Activated B cell treated with CpG ODN at 0.5 μM for 24 hours (primary cell): ENCODE results near the gene MYOF. TPM values are rescaled to one million over a fixed set of nuclear protein-coding genes. Genes with fewer than 3 reads are reported as not detected.

Experiments used
- ATAC-seq: fragments of 200-7000 bp; cut with Tn5 transposase; one replicate; pipeline ENCODE4 v1.10.0; 2021; ENCODE audit warnings: low read depth, mild to moderate bottlenecking, moderate library complexity
- CTCF ChIA-PET: fragments of 350-600 bp; sonication (Branson Sonifier 250); formaldehyde crosslinking; loops from one replicate; lab custom pipeline; 2021; ENCODE audit warnings: antibody characterized with exemption; lab: Charles Lee
- POLR2A ChIA-PET: fragments of 350-600 bp; sonication (Branson Sonifier 250); formaldehyde crosslinking; loops from one replicate; lab custom pipeline; 2021; ENCODE audit warnings: antibody characterized with exemption; lab: Charles Lee
- DNase-seq: peaks from one replicate; pipeline ENCODE4 v3.0.0; 2022
- H3K27ac Mint-ChIP-seq: one replicate; pipeline ENCODE4 v1.8.0; 2020; ENCODE audit warnings: mixed read lengths
- H3K27me3 Mint-ChIP-seq: one replicate; pipeline ENCODE4 v1.8.0; 2021; ENCODE audit warnings: mixed read lengths
- H3K36me3 Mint-ChIP-seq: one replicate; pipeline ENCODE4 v1.8.0; 2021; ENCODE audit warnings: low read depth, mixed read lengths
- H3K4me1 Mint-ChIP-seq: one replicate; pipeline ENCODE4 v1.8.0; 2021; ENCODE audit warnings: mixed read lengths
- H3K4me3 Mint-ChIP-seq: one replicate; pipeline ENCODE4 v1.8.0; 2020; ENCODE audit warnings: mild to moderate bottlenecking, mixed read lengths
- H3K9me3 Mint-ChIP-seq: one replicate; pipeline ENCODE4 v1.8.0; 2020; ENCODE audit warnings: mixed read lengths
- intact Hi-C: fragments of 100-400 bp; cut with micrococcal nuclease; formaldehyde crosslinking; loops from one replicate; pipeline ENCODE4 v1.15.1; 2024
- total RNA-seq: library from RNA; stranded (reverse); gene quantifications from 2 replicates; pipeline ENCODE4 v1.2.3, GENCODE V29; 2022
- TF ChIP-seq, protein P1 (sequence below): fragments of 200-600 bp; IDR thresholded peaks from one replicate; pipeline ENCODE4 v1.8.0; 2022; ENCODE audit warnings: antibody characterized with exemption, mild to moderate bottlenecking

Gene MYOF
- total RNA-seq, 1 donor from 2014 or later, result 0.09 TPM

DNA sequence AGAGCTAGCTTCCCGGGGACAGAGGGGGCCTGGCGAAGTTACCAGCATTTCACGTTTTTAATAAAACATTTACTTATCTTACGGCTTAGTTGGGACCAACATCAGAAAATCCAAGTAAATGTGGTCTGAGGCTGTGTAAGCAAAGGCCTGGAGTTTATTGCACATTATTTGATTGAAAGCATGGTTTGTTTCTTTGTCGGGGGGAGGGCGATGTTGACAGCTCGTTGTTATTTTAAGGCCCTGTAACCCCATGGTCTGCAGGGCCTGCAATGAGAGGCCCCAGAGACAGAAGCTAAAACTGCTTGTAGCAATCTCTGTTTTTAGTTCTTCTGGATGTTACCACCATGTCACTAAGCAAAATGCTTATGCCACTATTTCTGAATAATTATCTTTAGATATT lies 88.9 kb downstream of the MYOF start:
- Mint-ChIP-seq H3K4me3 (no peak overlapping the region), H3K4me1 (peaks cover 14% of the 10 kb centered on the region), H3K36me3 (no peaks in the 10 kb centered on the region), H3K27ac (no peak overlapping the region), H3K9me3 (no peaks in the 10 kb centered on the region), H3K27me3 (no peaks in the 10 kb centered on the region)
- TF ChIP-seq, protein P1, sequence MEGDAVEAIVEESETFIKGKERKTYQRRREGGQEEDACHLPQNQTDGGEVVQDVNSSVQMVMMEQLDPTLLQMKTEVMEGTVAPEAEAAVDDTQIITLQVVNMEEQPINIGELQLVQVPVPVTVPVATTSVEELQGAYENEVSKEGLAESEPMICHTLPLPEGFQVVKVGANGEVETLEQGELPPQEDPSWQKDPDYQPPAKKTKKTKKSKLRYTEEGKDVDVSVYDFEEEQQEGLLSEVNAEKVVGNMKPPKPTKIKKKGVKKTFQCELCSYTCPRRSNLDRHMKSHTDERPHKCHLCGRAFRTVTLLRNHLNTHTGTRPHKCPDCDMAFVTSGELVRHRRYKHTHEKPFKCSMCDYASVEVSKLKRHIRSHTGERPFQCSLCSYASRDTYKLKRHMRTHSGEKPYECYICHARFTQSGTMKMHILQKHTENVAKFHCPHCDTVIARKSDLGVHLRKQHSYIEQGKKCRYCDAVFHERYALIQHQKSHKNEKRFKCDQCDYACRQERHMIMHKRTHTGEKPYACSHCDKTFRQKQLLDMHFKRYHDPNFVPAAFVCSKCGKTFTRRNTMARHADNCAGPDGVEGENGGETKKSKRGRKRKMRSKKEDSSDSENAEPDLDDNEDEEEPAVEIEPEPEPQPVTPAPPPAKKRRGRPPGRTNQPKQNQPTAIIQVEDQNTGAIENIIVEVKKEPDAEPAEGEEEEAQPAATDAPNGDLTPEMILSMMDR, result no peak
- intact Hi-C loops, result no loop called here
- ATAC-seq, result no peak
- ChIA-PET CTCF (interaction anchor here (1.0 kb wide), 1 partner anchor 17 kb away, joined by 4 read pairs; no protein-coding TSS in a partner anchor), POLR2A (no interaction called here)
- DNase-seq, result no peak

DNA sequence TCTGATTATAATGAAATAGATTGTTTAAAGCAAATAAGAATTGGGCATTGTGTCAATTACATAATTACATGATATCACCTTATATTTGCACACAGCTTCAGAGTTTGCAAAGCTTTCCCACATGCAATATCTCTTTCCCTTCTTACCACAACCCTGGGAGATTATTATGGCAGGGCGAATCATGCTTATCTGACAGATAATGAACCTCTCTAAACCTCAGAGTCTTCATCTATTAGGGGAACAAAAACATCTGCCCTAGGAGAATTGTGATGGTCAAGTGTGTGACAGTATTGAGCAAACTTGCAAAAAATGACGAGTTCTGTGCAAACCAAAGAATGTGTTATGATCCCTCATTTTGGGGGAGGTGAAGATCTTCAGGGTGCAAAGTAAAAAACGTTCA lies 90.0 kb downstream of the MYOF start:
- Mint-ChIP-seq H3K4me3 (no peak overlapping the region), H3K27ac (no peak overlapping the region), H3K9me3 (no peaks in the 10 kb centered on the region), H3K27me3 (no peaks in the 10 kb centered on the region), H3K36me3 (no peaks in the 10 kb centered on the region), H3K4me1 (peaks cover 16% of the 10 kb centered on the region)
- POLR2A ChIA-PET, result no interaction called here
- no peak for ATAC-seq
- no peak for DNase-seq
- TF ChIP-seq, protein P1, result no peak
- intact Hi-C loops, result no loop called here
- CTCF ChIA-PET, result no interaction called here

DNA sequence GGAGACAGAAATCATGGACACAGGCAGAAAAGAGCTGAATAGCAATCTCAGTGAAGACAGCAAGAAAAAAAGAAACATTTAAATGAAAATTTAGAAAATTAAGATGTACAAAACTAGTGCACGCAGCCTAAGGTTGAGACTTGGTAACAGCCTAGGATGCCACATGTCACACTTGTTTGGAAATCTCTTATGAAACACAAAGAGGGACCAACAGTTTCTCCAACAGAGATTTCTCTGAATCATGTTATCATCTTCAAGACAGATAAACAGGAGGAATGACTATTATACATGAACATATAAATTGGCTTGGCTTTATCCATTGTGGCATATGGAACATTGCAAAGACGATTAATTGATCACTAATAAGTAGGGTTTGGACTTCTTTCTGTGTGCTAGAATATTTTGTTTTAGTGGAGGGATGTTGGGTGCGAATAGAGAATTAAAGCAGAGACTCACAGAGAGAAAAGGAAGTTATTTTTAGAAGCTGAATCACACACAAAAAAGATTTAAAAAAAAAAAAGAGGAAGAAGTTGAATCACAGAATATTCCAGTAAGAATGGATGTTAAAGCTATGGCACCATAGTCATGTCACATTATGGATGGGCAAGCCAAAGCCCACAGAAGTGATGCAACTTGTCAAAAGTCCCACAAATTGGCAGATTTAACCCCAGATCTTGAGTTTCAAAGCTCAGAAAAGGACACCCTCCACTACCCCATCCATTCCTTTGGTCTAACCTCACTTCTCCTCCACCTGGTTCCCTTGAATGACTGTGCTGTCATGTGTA lies 91.6 kb downstream of the MYOF start:
- Mint-ChIP-seq H3K4me3 (no peak overlapping the region), H3K4me1 (peaks cover 24% of the 10 kb centered on the region), H3K27me3 (no peaks in the 10 kb centered on the region), H3K36me3 (no peaks in the 10 kb centered on the region), H3K9me3 (no peaks in the 10 kb centered on the region), H3K27ac (no peak overlapping the region)
- no peak for DNase-seq
- intact Hi-C loops, result no loop called here
- TF ChIP-seq, protein P1, result no peak
- no peak for ATAC-seq
- CTCF ChIA-PET, result interaction anchor here (1.2 to 1.5 kb wide), 2 partner anchors 10 to 15 kb away, joined by 3 to 6 read pairs; no protein-coding TSS in a partner anchor
- POLR2A ChIA-PET, result no interaction called here

DNA sequence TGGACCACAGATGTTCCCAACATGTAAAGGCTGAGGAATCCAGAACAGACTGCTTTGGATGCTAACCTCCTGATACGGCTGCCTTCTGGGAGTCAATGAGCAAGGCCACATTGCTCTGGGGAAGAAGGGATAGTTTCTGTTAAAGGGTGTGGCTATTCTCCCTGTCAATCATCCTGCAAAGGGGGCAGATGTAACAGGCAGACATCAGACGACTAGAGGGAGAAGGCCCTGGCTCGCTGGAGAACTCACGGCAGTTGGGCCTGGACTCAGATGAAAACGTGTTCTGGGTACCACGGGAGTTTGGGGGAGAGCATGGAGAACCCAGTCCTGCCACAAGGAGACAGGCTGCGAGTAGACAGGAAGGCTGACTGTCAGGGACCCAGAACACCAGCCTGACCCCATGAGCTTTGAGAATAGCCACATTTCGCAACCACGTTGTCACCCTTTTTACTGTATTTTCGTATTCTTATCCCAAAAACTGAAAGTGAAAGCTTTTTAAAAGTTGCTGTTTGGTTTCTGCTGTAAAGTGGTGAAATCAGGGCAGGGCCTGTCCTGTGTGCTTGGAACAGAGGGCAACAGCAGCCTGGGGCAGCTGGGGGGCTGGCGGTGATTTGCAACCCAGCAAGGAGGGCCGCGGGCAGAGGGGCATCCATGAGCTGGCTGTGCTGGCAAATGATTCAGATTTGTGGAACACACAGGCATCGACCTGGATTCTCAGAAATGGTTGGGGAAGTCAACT lies 95.3 kb downstream of the MYOF start:
- TF ChIP-seq, protein P1, result no peak
- H3K36me3 Mint-ChIP-seq, result no peaks in the 10 kb centered on the region
- H3K4me1 Mint-ChIP-seq, result peaks cover 24% of the 10 kb centered on the region
- no peak for DNase-seq
- CTCF ChIA-PET, result interaction anchor here (1.3 to 2.4 kb wide), 2 partner anchors 10 to 96 kb away, joined by 3 to 11 read pairs; no protein-coding TSS in a partner anchor
- POLR2A ChIA-PET, result no interaction called here
- no peak overlapping the region for H3K27ac Mint-ChIP-seq
- no peaks in the 10 kb centered on the region for H3K9me3 Mint-ChIP-seq
- ATAC-seq, result no peak
- H3K27me3 Mint-ChIP-seq, result no peaks in the 10 kb centered on the region
- no peak overlapping the region for H3K4me3 Mint-ChIP-seq
- intact Hi-C loops, result no loop called here

DNA sequence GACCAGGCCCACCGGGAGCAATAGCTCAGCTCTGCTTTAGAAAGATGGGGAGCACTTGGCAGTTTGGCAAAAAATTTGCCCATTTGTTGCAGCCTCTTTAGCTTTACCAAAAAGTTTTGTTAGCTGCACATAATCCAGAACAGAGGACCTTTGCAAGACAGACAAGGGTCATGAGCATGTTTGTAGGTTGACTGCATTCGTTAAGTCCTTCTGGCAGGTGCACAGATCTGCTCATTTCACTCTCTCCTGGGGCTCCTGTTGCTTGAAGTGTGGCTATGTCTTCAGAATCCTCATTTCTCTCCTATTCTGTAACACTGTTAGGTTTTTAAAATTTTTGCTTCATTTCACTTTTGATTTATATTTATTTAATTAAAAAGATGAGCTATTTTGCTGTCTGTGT lies 96.8 kb downstream of the MYOF start:
- TF ChIP-seq, protein P1, result no peak
- Mint-ChIP-seq H3K4me1 (peaks cover 15% of the 10 kb centered on the region), H3K27me3 (no peaks in the 10 kb centered on the region), H3K36me3 (no peaks in the 10 kb centered on the region), H3K4me3 (no peak overlapping the region), H3K27ac (no peak overlapping the region), H3K9me3 (no peaks in the 10 kb centered on the region)
- intact Hi-C loops, result no loop called here
- DNase-seq (no peak), ATAC-seq (no peak)
- ChIA-PET CTCF (interaction anchor here (1.7 to 2.4 kb wide), 2 partner anchors 9 to 97 kb away, joined by 7 to 11 read pairs; partner anchors contain the start of gene MYOF), POLR2A (no interaction called here)
